HTERT RPE-1 (cell line): Measurements from ENCODE around the gene INTS1.
"Not testable (repeated sequence)": the region's sequence is repeated elsewhere in the genome, so short reads cannot be mapped to it uniquely, and the experiment has no call there.

Source experiments
- in situ Hi-C: fragments of 300-500 bp; cut with MboI; formaldehyde crosslinking; loops from 4 replicates; pipeline ENCODE4 v1.14.3; 2020; ENCODE audit warnings: low sequenced_read_pairs

The INTS1 gene

GRCh38 chr7:1531263-1531978 lies 27.2 kb upstream of the INTS1 start:
- in situ Hi-C loops: no loop called here

- in situ Hi-C loops: no loop called here
These were observed 26.7 kb upstream of the INTS1 start for GRCh38 chr7:1530946-1531262.

GRCh38 chr7:1529383-1530116 lies 25.4 kb upstream of the INTS1 start:
- in situ Hi-C loops: no loop called here

- in situ Hi-C loops: no loop called here
These were observed 22.1 kb upstream of the INTS1 start for GRCh38 chr7:1526271-1526754.

- in situ Hi-C loops: no loop called here
These were observed 21.2 kb upstream of the INTS1 start for GRCh38 chr7:1525409-1525808.

GRCh38 chr7:1523844-1524243 lies 19.7 kb upstream of the INTS1 start:
- in situ Hi-C loops: no loop called here

GRCh38 chr7:1523208-1523607 lies 19.0 kb upstream of the INTS1 start:
- in situ Hi-C loops: no loop called here

GRCh38 chr7:1521456-1521855 lies 17.3 kb upstream of the INTS1 start:
- in situ Hi-C loops: no loop called here

GRCh38 chr7:1520539-1521234 lies 16.5 kb upstream of the INTS1 start:
- in situ Hi-C loops: no loop called here

GRCh38 chr7:1519322-1519922 lies 15.2 kb upstream of the INTS1 start:
- in situ Hi-C loops: not testable (repeated sequence)

GRCh38 chr7:1516586-1517251 lies 12.5 kb upstream of the INTS1 start:
- in situ Hi-C loops: no loop called here

GRCh38 chr7:1515509-1515967 lies 11.3 kb upstream of the INTS1 start:
- in situ Hi-C loops: not testable (repeated sequence)

- in situ Hi-C loops: no loop called here
These were observed 10.8 kb upstream of the INTS1 start for GRCh38 chr7:1514995-1515401.

GRCh38 chr7:1514407-1514806 lies 10.2 kb upstream of the INTS1 start:
- in situ Hi-C loops: no loop called here

GRCh38 chr7:1513657-1514095 lies 9.5 kb upstream of the INTS1 start:
- in situ Hi-C loops: no loop called here

GRCh38 chr7:1512781-1513656 lies 8.8 kb upstream of the INTS1 start:
- in situ Hi-C loops: no loop called here

- in situ Hi-C loops: no loop called here
These were observed 7.5 kb upstream of the INTS1 start for GRCh38 chr7:1511444-1512422.

GRCh38 chr7:1510780-1511154 lies 6.6 kb upstream of the INTS1 start:
- in situ Hi-C loops: no loop called here

- in situ Hi-C loops: no loop called here
These were observed 5.0 kb upstream of the INTS1 start for GRCh38 chr7:1509226-1509625.
